ENCODE results near the gene ATF2.
A peak's percentile ranks its signal among the peaks of the same experiment; 100 is the strongest.

GRCh38 chr2:175180701-175181103, 12.7 kb upstream of the ATF2 start:
- no peak for TF ChIP-seq RBM17 (IDR thresholded peaks at IDR 0.05; ENCODE audit: borderline replicate concordance, low read depth, low read length)
- no peak; a peak in 1 of 6 replicates for TF ChIP-seq CTCF (IDR thresholded peaks at IDR 0.05 in 2 of 3, conservative IDR thresholded peaks at IDR 0.05 in 1 of 3; ENCODE audit: insufficient read depth in 2 of 3, low read depth in 1 of 3, low read length in 3 of 3)
- TF ChIP-seq L3MBTL2 (IDR thresholded peaks at IDR 0.05): peak; percentile 24; the same call in 1 of the 2 replicates
- TF ChIP-seq TAF1 (IDR thresholded peaks at IDR 0.05; ENCODE audit: control insufficient read depth, extremely low read depth, insufficient read depth, low read length, severe bottlenecking): peak; percentile 85
- TF ChIP-seq JUND (IDR thresholded peaks at IDR 0.05; ENCODE audit: borderline replicate concordance, low read depth, low read length): no peak
- TF ChIP-seq JUND (tag; IDR thresholded peaks at IDR 0.05; ENCODE audit: borderline replicate concordance, low read depth, low read length): no peak
- TF ChIP-seq SMARCC2 (IDR thresholded peaks at IDR 0.05; ENCODE audit: low read depth): no peak
- TF ChIP-seq ZNF140 (CRISPR knock-in tag; IDR thresholded peaks at IDR 0.05): no peak
- no peak for TF ChIP-seq MYNN (IDR thresholded peaks at IDR 0.05)
- no peak for TF ChIP-seq MYNN (CRISPR knock-in tag; IDR thresholded peaks at IDR 0.05)
- TF ChIP-seq MXI1 (IDR thresholded peaks at IDR 0.05; ENCODE audit: low read depth, low read length): no peak
